Progenitor cell of endocrine pancreas (in vitro differentiated cells): Measurements from ENCODE around the gene NPB. TPM values are rescaled to one million over a fixed set of nuclear protein-coding genes. Genes with fewer than 3 reads are reported as not detected.
A peak's percentile ranks its signal among the peaks of the same experiment; 100 is the strongest.

ENCODE experiments used
- DNase-seq: peaks from one replicate; pipeline ENCODE4 v3.0.0; 2021; ENCODE audit warnings: low spot score; ENCODE audit not compliant: unreplicated experiment
- H3K27ac Mint-ChIP-seq: 2 replicates; pipeline ENCODE4 v1.8.0; 2021; ENCODE audit warnings: mild to moderate bottlenecking, moderate library complexity, mixed read lengths
- H3K27me3 Mint-ChIP-seq: 2 replicates; pipeline ENCODE4 v1.8.0; 2021; ENCODE audit warnings: mixed read lengths
- H3K36me3 Mint-ChIP-seq: 2 replicates; pipeline ENCODE4 v1.8.0; 2022; ENCODE audit warnings: mixed read lengths; ENCODE audit not compliant: insufficient read depth
- H3K4me1 Mint-ChIP-seq: 2 replicates; pipeline ENCODE4 v1.8.0; 2021; ENCODE audit warnings: low read depth, mixed read lengths
- H3K4me3 Mint-ChIP-seq: 2 replicates; pipeline ENCODE4 v1.8.0; 2021; ENCODE audit warnings: low read depth, mild to moderate bottlenecking, moderate library complexity, mixed read lengths
- H3K9me3 Mint-ChIP-seq: 2 replicates; pipeline ENCODE4 v1.8.0; 2021; ENCODE audit warnings: low read depth, mixed read lengths
- CTCF ChIP-seq: fragments of 200-600 bp; sonication (generic); IDR thresholded peaks from one replicate; pipeline ENCODE4 v1.5.0; 2021; ENCODE audit warnings: antibody characterized with exemption, mild to moderate bottlenecking; ENCODE audit not compliant: unreplicated experiment
- total RNA-seq: library from RNA; stranded (reverse); gene quantifications from 2 replicates; pipeline ENCODE4 v1.2.1, GENCODE V29; 2021

The NPB gene
- total RNA-seq, 1 donor from 2014 or later, result 1.7 TPM

- Mint-ChIP-seq H3K4me3 (no peak overlapping the region), H3K27ac (no peak overlapping the region)
- DNase-seq, result no peak
These were observed 4.6 kb downstream of the NPB start for GRCh38 chr17:81906476-81907218.

DNA sequence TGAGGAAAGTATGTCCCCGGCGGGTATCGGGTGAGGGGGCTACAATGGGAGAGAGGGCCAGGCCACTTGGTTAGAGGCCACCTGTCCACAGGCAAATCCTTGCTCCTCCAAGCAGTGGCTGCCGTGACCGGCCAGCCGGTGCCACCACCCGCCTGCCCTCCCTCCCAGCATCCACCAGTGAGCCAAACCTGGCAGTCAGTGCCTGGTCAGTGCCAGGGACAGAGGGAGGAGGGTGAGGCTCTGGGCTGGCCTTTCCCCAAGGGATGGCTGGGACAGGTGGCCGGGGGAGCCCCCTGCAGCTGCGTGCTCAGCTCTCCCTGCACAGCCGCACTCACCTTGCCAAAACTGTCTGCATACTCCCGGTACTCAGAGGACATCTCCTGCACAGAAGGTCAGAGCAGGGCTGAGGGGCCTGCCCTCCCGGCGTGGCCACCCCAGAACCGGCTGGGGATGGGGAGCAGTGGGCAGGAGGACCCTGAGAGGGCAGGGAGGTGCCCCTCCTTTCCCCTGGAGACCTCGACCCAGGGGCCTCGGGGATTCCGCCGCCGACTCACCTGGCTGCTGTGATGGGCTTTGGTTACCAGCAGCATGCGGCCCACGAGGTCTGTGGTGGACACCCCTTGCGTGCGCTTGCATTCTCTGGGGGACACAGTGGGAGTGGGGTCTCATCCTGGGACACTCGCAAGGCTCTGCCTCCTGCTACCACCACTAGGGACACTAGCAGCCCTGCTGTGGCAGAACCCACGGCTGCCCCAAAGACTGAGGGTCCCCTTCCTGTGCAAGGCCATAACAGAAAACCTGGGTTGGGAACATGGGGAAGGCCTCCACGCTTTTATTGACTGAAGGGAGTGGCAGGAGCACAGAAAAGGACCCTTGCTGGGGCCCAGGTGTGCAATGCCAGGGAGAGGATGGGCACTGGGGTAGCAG lies 5.4 kb downstream of the NPB start:
- no peak overlapping the region for H3K27ac Mint-ChIP-seq
- no peak for TF ChIP-seq CTCF
- peaks cover 2% of the 10 kb centered on the region for H3K36me3 Mint-ChIP-seq
- peaks cover 10% of the 10 kb centered on the region for H3K4me1 Mint-ChIP-seq
- no peak for DNase-seq
- no peak overlapping the region for H3K4me3 Mint-ChIP-seq
- H3K9me3 Mint-ChIP-seq, result no peaks in the 10 kb centered on the region
- H3K27me3 Mint-ChIP-seq, result no peaks in the 10 kb centered on the region

More at GRCh38 chr17:81906476-81907218, 4.6 kb downstream of the NPB start:
- H3K4me1 Mint-ChIP-seq, result peaks cover 10% of the 10 kb centered on the region
- no peaks in the 10 kb centered on the region for H3K9me3 Mint-ChIP-seq
- peaks cover 2% of the 10 kb centered on the region for H3K36me3 Mint-ChIP-seq
- no peak for TF ChIP-seq CTCF
- no peaks in the 10 kb centered on the region for H3K27me3 Mint-ChIP-seq

DNA sequence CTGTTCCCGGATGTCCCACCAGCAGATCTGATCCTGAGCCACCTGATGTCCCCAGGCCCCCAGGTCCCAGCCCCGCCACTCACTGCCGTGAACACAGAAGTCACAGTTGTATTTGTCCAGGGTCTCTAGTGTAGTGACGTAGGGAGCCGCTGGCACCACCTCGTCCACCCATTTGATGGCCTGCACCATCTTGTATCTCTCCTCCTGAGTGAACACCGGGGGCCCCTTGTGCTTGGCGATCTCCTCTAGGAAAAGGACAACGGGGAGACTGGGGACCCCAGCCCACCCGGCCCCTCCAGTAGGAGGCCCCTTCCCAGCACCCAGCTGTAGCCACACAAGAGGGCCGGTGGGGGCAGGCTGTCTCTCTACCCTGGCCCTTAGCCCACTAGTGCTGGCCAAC lies 6.8 kb downstream of the NPB start:
- Mint-ChIP-seq H3K9me3 (no peaks in the 10 kb centered on the region), H3K4me1 (peaks cover 10% of the 10 kb centered on the region), H3K27me3 (no peaks in the 10 kb centered on the region), H3K27ac (no peak overlapping the region), H3K36me3 (peaks cover 10% of the 10 kb centered on the region), H3K4me3 (no peak overlapping the region)
- no peak for TF ChIP-seq CTCF
- no peak for DNase-seq

DNA sequence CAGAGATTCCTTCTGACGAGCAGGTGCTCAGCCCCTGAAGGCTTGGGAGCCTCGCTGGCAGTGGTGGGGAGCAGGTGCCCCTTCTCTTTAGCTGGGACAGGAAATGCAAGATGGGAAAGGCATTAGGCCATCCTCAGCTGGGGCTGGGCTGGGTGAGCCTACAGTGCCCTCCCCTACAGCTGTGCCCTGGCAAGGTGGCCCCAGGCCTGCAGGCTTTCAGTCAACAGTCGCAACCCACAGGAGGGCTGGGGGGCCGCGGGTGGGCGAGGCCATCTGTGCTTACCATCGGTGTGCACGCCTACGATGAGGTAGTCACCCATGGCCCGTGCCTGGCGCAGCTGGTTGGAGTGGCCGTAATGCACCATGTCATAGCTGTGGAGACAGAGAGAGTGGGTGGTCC lies 7.2 kb downstream of the NPB start:
- Mint-ChIP-seq H3K9me3 (no peaks in the 10 kb centered on the region), H3K4me3 (peak overlapping the region; percentile 92), H3K27me3 (no peaks in the 10 kb centered on the region), H3K4me1 (peaks cover 10% of the 10 kb centered on the region), H3K27ac (peak overlapping the region; percentile 45), H3K36me3 (peaks cover 9% of the 10 kb centered on the region)
- no peak for DNase-seq
- no peak for TF ChIP-seq CTCF

DNA sequence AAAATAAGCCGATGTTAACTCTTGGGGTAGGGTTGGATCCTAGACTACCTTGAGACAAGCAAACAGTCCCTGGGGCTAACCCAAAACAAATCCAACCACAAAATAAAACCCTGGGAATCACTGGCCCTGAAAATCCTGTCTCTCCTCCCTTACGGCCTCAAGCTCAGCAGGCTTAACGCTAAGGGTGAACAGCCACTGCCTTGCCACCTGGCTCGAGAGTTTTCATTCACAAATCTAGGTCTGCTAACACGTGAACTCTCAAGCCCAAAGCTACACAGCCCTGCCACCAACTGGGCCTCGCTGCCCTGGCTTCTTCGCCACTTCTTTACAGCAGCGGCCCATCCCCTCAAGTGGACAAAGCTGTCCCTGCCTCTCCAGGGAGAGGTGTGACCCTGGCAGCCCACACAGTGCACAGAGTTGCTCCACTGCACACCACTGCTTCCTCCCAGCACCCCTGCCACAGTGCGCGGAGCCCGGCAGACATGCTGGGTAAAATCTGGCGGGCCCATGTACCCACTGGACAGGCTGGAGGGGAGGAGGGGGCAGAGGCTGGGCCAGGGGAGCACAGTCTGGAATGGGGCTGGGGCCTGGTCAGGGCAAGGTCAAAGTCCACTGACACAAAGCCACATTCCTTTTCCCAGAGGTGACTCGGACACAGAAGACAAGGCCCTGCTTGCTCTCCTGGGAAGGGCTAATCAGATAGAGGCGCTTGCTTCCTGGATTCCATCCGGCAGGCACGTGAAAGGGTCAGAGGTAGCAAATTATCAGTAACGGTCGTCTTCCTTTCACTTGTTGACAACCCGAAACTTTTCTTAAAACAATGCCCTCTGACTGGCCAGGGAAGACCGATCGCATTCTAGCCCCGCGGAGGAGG lies 8.2 kb downstream of the NPB start:
- TF ChIP-seq CTCF, result no peak
- peak; percentile 45 for DNase-seq
- H3K27ac Mint-ChIP-seq, result peak overlapping the region; percentile 97
- no peaks in the 10 kb centered on the region for H3K9me3 Mint-ChIP-seq
- H3K4me3 Mint-ChIP-seq, result peak overlapping the region; percentile 92
- peaks cover 10% of the 10 kb centered on the region for H3K4me1 Mint-ChIP-seq
- no peaks in the 10 kb centered on the region for H3K27me3 Mint-ChIP-seq
- H3K36me3 Mint-ChIP-seq, result peaks cover 10% of the 10 kb centered on the region
